OCI-LY7 (cell line): ENCODE data around the gene SEC22B.
"Not testable (repeated sequence)": the region's sequence is repeated elsewhere in the genome, so short reads cannot be mapped to it uniquely, and the experiment has no call there.

Experiments used
- CTCF ChIP-seq: fragments of 200-600 bp; sonication (generic); conservative IDR thresholded peaks from 2 replicates; pipeline ENCODE4 v1.5.1; 2014; ENCODE audit warnings: mild to moderate bottlenecking, antibody characterized with exemption, low read length, moderate library complexity, mixed read lengths
- EZH2phosphoT487 ChIP-seq: fragments of 200-600 bp; sonication (generic); IDR thresholded peaks from 2 replicates; pipeline ENCODE4 v1.6.1; 2018; ENCODE audit warnings: low read depth, borderline replicate concordance, mild to moderate bottlenecking, mixed run types, antibody characterized with exemption, low read length, moderate library complexity, mixed read lengths

- TF ChIP-seq CTCF, EZH2phosphoT487: not testable (repeated sequence)
These were observed 14.3 kb downstream of the SEC22B start for GRCh38 chr1:120162015-120162414.
